Right kidney (tissue), 1 donor: ENCODE data around the gene SULT4A1.

Experiments used
- DNase-seq: peaks from one replicate; pipeline ENCODE4 v3.0.0-alpha.2; 2016

SULT4A1 gene

GRCh38 chr22:43828725-43828997 is 33.7 kb downstream of the SULT4A1 start:
- DNase-seq: no peak

GRCh38 chr22:43827926-43828724 is 34.2 kb downstream of the SULT4A1 start:
- DNase-seq: no peak

GRCh38 chr22:43827003-43827735 is 35.1 kb downstream of the SULT4A1 start:
- no peak for DNase-seq

GRCh38 chr22:43826142-43827002 is 35.9 kb downstream of the SULT4A1 start:
- peak; percentile 52 for DNase-seq

- no peak for DNase-seq
These were observed 36.7 kb downstream of the SULT4A1 start for GRCh38 chr22:43825651-43826050.

GRCh38 chr22:43824724-43825420 is 37.4 kb downstream of the SULT4A1 start:
- DNase-seq: peak; percentile 38

GRCh38 chr22:43823911-43824665 is 38.2 kb downstream of the SULT4A1 start:
- peak; percentile 31 for DNase-seq

GRCh38 chr22:43823353-43823908 is 38.9 kb downstream of the SULT4A1 start:
- DNase-seq: peak; percentile 38

- no peak for DNase-seq
These were observed 40.5 kb downstream of the SULT4A1 start for GRCh38 chr22:43821606-43822425.

- DNase-seq: no peak
These were observed 41.5 kb downstream of the SULT4A1 start for GRCh38 chr22:43820651-43821305.

- DNase-seq: no peak
These were observed 42.2 kb downstream of the SULT4A1 start for GRCh38 chr22:43819931-43820640.

- no peak for DNase-seq
These were observed 42.8 kb downstream of the SULT4A1 start for GRCh38 chr22:43819421-43819921.

GRCh38 chr22:43818981-43819380 is 43.3 kb downstream of the SULT4A1 start:
- no peak for DNase-seq

GRCh38 chr22:43817402-43817801 is 44.9 kb downstream of the SULT4A1 start:
- no peak for DNase-seq

GRCh38 chr22:43814264-43814663 is 48.0 kb downstream of the SULT4A1 start:
- DNase-seq: no peak

GRCh38 chr22:43812890-43813289 is 49.4 kb downstream of the SULT4A1 start:
- no peak for DNase-seq

GRCh38 chr22:43812149-43812842 is 50.0 kb downstream of the SULT4A1 start, which contains the start of gene EFCAB6:
Gene EFCAB6 (minus strand): TSS chr22:43812305. CDS start chr22:43782318, 29,987 bp downstream.
- DNase-seq: peak; percentile 93

GRCh38 chr22:43811777-43812148 is 50.5 kb downstream of the SULT4A1 start:
- DNase-seq: no peak
